HUDEP-2 (cell line): Measurements from ENCODE around the gene FOXA2.
"Not testable (repeated sequence)": the region's sequence is repeated elsewhere in the genome, so short reads cannot be mapped to it uniquely, and the experiment has no call there.

Source experiments
- DNase-seq, 76 experiments: peaks; one replicate each; lab custom pipeline; 2025; ENCODE audit not compliant: unreplicated experiment in 76 of 76; lab: John Stamatoyannopoulos, UW

FOXA2 gene

DNA sequence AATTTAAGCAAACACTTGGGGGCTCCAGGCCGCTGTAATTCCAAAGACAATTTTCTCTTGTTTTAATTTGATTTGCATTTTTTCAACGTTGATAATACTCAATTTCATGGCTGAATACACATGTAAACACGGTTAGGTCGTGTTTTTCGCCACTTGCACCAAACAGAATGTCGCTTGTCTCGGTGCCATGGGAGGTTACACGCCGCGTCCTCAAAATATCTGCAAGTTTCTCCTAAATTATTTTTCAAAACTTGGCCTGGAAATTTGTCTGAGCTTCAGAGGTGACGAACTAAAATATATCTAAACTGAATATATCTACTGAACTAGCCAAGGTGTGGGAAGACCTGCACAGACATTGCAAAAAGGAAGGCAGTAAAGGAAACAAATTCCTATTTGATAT is 15.0 kb downstream of the FOXA2 start:
- DNase-seq, result no peak

- no peak for DNase-seq
Measured at GRCh38 chr20:22568872-22569344, 15.5 kb downstream of the FOXA2 start.

GRCh38 chr20:22567944-22568871 is 16.2 kb downstream of the FOXA2 start:
- no peak for DNase-seq

DNA sequence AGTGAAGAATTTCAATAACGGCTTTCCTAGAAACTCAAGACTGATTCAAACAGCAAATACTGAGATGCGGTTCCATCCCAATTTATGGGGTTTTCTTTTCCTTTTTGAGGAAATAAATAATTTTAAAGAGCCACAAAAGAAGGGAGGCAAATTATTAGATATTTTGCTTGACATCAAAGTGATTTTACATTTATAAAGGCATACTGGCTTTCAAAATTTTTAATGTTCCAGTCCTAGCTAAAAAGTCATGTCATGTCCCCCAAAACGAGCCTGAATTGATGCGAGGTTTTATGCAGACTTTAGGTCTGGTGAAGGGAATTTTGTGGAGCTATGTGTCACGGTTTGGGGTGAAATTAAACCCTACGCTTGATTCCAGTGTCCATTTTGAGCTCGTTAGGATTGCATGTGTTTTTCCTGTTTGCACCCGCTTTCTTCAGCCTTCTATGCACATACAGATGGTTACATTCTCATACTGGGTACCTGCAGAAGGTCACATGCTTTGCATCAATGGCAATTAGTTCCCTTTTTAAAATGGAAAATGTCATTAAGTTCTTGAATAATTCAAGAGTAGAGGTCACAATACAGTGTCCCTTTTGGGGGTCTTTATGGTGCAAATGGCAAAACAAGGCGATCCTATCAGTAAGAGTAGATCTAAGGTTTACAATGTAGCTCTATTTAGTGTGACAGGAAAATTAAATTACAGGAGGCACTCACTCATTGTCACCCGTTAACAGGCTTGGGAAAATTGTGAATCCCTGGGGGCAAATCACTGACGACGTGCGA is 17.3 kb downstream of the FOXA2 start:
- DNase-seq, result no peak

DNA sequence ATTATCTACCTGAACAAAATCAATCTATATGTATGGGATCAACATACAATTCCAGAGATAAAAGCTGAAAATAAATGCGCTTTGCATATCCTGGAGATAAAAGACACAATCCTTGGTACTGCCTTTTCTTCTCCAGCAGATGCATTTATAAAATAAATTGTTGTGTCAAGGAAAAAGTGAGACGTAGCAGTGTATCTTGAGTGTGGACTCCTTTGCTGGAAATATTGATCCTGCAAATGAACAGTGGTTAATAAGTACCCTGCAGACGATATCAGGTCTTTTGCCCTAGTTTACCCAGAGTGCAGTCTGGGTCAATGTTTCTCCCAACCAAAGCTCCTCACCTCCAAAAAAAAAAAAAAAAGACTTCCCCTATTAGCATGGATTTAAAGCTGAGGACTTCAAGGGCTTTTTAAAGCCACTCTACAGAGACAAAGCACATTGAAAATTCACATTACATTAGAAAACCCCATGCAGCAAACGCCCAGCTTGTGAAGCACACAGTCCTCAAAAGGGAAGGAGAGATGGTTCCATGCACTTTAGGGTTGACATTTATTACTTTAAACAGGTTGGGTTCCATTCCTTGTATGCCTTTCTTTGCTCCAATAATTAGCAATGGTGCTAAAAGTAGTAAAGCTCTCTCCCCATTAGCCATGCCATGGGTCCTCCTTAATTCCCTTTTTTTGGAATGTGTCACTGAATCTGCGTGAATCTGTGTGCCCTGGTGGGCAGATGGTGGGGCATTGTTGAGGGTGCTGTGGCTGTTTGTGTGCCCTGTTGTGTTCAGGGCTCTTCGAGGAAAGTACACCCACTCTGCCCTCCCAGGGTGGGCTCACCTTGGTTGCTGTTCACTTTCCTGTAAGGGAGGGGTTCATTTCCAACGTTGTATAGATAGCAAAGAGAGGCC is 21.1 kb downstream of the FOXA2 start:
- DNase-seq, result no peak

- no peak for DNase-seq
Measured at GRCh38 chr20:22562620-22563019, 21.8 kb downstream of the FOXA2 start.

GRCh38 chr20:22561965-22562577 is 22.3 kb downstream of the FOXA2 start:
- DNase-seq, result no peak

DNA sequence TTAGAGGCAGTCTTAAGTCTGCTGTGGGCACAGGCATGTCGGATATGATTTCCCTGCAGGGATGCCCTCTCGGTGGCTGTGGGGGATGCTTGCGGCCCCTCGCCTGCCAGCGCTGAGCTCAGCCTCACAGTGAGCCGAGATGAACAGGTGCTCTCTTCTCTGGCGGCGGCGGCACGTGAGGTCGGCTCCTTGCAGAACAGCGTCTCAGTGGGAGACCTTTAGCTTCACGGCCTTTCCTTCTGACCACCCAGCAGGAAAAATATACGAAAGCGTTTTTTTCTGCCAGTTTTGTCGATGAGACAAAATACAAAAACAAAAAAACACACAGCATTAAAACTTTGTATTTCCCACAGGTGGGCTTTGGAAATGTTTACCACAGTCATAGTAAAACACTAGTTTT is 23.6 kb downstream of the FOXA2 start:
- DNase-seq, result no peak

GRCh38 chr20:22559711-22560318 is 24.6 kb downstream of the FOXA2 start:
- DNase-seq, result no peak

DNA sequence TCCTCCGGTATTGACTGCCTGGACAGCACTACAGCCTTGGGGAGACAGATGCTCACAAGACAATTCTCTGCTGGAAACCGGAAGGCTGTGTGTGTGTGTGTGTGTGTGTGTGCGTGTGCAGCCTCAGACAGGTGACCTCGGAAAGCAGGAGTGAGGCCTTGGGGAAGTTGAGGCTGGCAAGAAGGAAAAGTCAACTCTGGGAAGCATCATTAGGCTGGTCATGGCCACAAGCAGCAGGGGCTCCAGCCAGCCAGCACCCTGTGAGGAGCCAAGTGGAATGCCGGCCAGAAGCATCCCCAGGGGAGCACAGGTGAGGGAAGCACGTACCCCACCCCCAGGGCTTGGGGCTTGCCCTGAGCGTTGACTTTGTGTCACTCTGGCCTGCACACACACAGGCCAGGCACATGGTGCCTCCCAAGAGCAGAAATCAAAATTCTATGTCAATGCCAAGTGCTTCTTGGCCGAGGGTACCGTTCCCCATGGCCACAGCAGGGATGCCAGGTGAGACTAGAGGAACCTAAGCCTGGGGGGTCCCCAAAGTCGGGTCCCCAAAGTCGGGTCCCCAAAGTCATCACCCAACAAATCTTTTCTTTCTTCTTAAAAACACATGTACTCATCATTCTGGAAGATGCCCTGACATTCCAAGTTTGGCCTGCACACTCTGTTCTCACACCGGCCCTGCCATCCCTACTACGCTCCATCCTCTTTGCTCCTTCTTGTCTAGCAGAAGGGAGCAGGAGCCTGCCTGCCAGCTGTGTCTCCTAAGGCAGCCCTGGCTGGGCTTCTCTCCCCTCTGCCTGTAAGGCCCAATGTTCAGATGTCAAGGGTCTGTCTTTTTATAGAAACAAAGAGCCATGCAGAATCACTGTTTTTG is 26.7 kb downstream of the FOXA2 start:
- no peak for DNase-seq

DNA sequence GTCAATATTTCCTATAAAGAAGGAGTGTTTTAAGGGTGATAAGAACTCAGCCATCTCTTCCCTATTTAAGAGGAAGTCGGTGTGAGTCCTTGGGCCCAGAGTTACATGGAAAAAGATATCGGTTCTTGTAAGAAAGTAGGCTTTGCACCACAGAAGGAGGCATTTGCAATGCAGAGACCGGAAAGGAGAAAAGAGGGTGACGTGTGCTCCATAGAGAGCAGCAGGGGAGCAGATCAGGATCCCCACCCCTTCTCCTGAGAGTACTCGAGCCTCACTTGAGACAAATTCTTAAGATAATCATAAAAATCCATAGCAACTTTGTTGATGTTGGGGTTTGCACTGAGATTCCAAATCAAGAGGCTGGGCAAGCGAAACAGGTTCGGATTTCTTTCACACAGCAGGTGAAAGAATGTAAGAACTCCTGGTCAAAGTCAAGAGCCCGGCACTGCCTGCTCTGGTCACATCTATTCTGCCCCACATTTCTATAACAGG is 27.8 kb downstream of the FOXA2 start:
- no peak for DNase-seq

DNA sequence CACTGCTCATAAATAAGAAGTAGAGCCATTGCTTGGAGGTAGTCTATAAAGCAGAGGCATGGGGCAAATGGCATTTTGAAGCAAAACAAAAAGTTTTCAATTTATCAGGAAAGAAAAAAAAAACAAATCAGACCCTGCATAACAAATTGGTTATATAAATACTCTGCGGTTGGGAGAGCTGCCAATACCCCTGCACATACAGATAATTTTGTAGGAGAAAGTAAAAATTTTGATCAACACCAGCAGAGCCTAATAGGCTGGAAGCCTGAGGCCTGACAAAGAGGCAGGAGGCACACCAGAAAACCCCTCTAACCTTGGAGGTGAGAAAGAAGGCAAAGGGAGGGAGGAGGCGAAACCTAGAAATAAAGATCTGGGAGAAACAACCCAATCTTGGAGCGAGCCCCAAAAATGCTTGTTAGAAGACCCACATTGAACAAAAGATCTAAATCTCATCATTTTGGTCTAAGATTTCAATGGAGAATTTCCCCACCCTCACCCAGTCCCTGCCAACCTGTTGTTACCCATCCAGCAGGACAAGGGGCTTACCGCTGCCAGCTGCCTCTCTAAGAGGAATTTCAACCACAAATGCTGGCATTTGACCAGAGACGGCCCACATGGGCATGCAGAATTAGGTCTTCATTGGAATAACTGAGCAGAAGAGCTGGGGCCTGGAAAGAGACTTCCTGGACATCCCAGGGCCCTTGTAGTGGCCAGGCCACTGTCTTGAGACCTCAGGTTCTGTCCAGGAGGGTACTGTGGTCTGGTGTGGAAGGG is 28.4 kb downstream of the FOXA2 start:
- no peak for DNase-seq

DNA sequence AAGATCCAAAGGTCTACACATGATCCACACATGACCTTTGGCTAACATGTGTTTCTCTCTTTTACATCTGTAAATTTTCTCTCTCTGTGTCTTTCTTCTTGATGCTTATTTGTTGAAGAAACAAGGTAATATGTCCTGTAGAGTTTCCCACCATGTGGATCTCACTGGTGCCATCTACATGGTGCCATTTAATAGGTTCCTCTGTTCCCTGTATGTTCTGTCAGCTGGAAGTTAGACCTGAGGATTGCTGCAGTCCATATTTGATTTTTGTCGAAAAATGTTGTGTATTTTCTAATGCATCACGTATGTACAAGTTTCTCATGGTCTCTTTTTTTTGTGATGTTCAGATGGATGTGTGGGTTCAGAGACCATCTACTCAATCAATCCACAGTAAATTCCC is 30.0 kb downstream of the FOXA2 start:
- DNase-seq, result no peak

GRCh38 chr20:22550514-22550913 is 33.9 kb downstream of the FOXA2 start:
- DNase-seq, result not testable (repeated sequence)

DNA sequence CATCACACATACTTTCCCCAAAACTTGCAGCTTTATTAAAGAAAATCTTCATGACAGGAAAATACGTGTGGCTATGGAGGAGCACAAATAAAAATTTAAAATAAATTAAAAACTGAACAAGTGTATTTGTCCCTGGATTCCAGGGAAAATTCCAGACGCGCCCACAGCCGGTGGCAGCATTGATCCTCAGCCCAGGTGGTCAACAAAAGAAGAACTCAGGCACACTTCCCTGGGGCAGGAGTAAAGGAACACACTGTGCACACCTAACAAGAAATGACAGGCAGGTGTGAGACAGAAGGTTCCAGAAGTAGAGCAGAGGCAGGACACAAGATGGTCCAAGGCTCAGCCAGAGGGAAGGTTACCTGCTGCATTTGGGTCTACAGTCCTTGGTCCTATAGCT is 36.3 kb downstream of the FOXA2 start:
- DNase-seq, result no peak

GRCh38 chr20:22546344-22546743 is 38.0 kb downstream of the FOXA2 start:
- DNase-seq, result no peak

GRCh38 chr20:22545045-22545444 is 39.3 kb downstream of the FOXA2 start:
- DNase-seq, result no peak

DNA sequence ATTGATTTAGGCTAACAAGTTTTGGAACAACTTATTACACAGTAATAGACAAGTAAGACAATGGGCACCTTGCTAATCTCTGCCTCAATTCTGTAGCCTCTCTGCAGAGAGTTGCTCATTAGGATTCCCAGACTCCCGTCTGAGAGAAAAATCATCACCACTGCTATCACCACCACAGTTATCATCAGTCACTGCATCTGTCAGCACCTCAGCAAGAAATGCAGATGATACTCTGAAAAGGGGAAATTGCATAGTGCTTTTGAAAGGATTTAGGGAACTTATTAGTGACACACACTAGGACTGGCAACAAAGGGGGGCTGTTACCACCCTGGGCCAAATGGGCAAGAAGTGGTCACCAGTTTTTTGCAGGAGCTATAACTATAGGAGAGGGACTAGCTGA is 39.9 kb downstream of the FOXA2 start:
- no peak for DNase-seq
